Thyroid gland (tissue), 4 donors: ENCODE results near the gene CUEDC1. TPM values are rescaled to one million over a fixed set of nuclear protein-coding genes. Genes with fewer than 3 reads are reported as not detected.

Experiments
- DNase-seq, 2 donors: peaks; one replicate each; pipeline ENCODE4 v3.0.0-alpha.2; 2019
- H3K27ac ChIP-seq, 3 donors: fragments of 200-600 bp; sonication (generic); 1 replicate in 2 of 3; 2 replicates in 1 of 3; pipeline ENCODE4 v1.5.1; 2016 to 2019; ENCODE audit warnings: mild to moderate bottlenecking in 1 of 3, moderate library complexity in 1 of 3
- H3K27me3 ChIP-seq: fragments of 200-600 bp; sonication (generic); one replicate; pipeline ENCODE4 v1.5.1; 2019
- H3K36me3 ChIP-seq, 2 donors: fragments of 200-600 bp; sonication (generic); one replicate each; pipeline ENCODE4 v1.5.1; 2016 to 2019
- H3K4me1 ChIP-seq, 2 donors: fragments of 200-600 bp; sonication (generic); one replicate each; pipeline ENCODE4 v1.5.1; 2017 to 2019
- H3K4me3 ChIP-seq, 3 donors: fragments of 200-600 bp; sonication (generic); replicated peaks in 1 of 3; 1 replicate in 2 of 3; 2 replicates in 1 of 3; pipeline ENCODE4 v1.5.1; 2016; ENCODE audit warnings: mild to moderate bottlenecking in 1 of 3
- H3K9me3 ChIP-seq: fragments of 200-600 bp; sonication (generic); one replicate; pipeline ENCODE4 v1.5.1; 2017
- POLR2A ChIP-seq, 2 donors: fragments of 450-650 bp; IDR thresholded peaks; one replicate each; pipeline ENCODE4 v1.6.1; 2017; ENCODE audit warnings: antibody characterized with exemption in 2 of 2, mild to moderate bottlenecking in 2 of 2, moderate library complexity in 1 of 2
- WGBS, 2 donors: methylation state at CpG; one replicate each; pipeline ENCODE4 v1.1.5; 2017; 5-methylcytosine and 5-hydroxymethylcytosine counted together
- intact Hi-C: fragments of 100-400 bp; cut with DNase I; formaldehyde crosslinking; loops from one replicate; pipeline ENCODE4 v1.15.1; 2023
- total RNA-seq, 4 donors: library from RNA; depleted of rRNA; stranded (reverse); fragments of >200 nt; gene quantifications; one replicate each; pipeline ENCODE4 v1.2.3, GENCODE V29; 2016
- TF ChIP-seq, protein P1 (sequence below), 6 experiments: fragments of 200-600 bp in 3 of 6; fragments of 450-650 bp in 3 of 6; sonication (generic) in 3 of 6; IDR thresholded peaks; one replicate each; pipeline ENCODE4 v1.5.1; 2016 to 2019; ENCODE audit warnings: antibody characterized with exemption in 6 of 6, mild to moderate bottlenecking in 2 of 6, inconsistent platforms in 1 of 6, moderate library complexity in 1 of 6

CUEDC1 gene
- total RNA-seq, 4 donors from 2014 or later = 25.6 to 32.3 (median 29.9) TPM

DNA sequence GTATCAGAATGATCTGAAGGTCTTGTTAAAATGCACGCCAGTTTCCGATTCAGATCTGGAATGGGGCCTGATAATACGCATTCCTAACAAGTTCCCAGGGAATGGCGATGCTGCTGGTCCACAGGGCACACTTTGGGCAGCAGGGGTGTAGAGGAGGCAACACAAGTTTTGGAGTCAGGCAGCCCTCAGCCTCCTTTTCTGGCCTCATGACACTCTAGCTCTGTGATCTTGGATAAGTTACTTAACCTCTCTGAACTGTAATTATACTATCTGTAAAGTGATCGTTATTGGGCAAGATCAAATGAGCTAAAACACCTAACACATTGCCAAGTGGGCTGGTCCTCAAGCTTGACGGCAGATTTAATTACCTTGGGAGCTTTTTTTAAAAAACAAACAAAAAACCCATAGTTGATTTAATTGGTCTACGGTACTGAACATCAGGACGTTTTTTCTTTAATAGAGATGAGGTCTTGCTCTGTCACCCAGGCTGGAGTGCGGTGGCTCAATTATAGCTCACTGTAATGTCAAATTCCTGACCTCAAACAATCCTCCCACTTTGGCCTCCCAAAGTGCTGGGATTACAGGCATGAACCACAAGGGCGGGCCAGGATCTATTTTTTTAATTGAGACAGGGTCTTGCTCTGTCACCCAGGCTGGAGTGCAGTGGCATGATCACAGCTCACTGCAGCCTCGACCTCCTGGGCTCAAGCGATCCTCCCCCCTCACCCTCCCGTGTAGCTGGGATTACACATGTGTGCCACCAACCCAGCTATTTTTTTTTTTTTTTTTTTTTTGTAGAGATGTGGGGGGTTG is 95.4 kb downstream of the CUEDC1 start:
- Histone ChIP-seq H3K9me3 (no peaks in the 10 kb centered on the region), H3K4me1 (peaks cover 20 to 28% of the 10 kb centered on the region in 2 donors), H3K4me3 (no peak overlapping the region), H3K36me3 (no peaks in the 10 kb centered on the region), H3K27me3 (no peaks in the 10 kb centered on the region), H3K27ac (no peak overlapping the region)
- TF ChIP-seq, protein P1, sequence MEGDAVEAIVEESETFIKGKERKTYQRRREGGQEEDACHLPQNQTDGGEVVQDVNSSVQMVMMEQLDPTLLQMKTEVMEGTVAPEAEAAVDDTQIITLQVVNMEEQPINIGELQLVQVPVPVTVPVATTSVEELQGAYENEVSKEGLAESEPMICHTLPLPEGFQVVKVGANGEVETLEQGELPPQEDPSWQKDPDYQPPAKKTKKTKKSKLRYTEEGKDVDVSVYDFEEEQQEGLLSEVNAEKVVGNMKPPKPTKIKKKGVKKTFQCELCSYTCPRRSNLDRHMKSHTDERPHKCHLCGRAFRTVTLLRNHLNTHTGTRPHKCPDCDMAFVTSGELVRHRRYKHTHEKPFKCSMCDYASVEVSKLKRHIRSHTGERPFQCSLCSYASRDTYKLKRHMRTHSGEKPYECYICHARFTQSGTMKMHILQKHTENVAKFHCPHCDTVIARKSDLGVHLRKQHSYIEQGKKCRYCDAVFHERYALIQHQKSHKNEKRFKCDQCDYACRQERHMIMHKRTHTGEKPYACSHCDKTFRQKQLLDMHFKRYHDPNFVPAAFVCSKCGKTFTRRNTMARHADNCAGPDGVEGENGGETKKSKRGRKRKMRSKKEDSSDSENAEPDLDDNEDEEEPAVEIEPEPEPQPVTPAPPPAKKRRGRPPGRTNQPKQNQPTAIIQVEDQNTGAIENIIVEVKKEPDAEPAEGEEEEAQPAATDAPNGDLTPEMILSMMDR (IDR thresholded peaks at IDR 0.05) = no peak
- no peak for TF ChIP-seq POLR2A (IDR thresholded peaks at IDR 0.05)
- intact Hi-C loops = loop anchor here (5.0 kb wide), 2 partner anchors 137 to 252 kb away; no protein-coding TSS in a partner anchor
- 65 to 68% methylated on average over 13 of the region's 13 CpGs for WGBS, 2 donors
- DNase-seq = no peak

DNA sequence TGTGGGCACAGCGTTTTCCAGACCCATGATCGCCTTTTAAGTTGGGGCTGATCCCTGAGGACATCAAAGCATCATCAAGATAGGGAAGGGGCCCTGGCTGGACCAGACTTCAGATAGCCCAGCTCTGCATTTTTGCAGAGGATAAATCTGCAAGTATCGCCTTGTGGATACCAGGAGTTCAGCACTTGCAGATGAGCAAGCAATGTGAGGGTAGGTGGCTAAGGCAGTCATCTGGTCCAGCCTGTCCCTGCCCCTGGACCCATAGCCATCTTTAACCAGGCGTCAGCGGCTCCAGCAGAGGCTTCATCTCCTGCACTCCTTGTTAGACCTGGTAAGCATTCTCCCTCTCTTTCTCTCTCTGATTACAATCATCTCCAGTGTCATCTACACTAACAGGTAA is 96.4 kb downstream of the CUEDC1 start:
- intact Hi-C loops = loop anchor here (5.0 kb wide), 2 partner anchors 138 to 253 kb away; no protein-coding TSS in a partner anchor
- 83 to 84% methylated on average over 5 of the region's 5 CpGs for WGBS, 2 donors

DNA sequence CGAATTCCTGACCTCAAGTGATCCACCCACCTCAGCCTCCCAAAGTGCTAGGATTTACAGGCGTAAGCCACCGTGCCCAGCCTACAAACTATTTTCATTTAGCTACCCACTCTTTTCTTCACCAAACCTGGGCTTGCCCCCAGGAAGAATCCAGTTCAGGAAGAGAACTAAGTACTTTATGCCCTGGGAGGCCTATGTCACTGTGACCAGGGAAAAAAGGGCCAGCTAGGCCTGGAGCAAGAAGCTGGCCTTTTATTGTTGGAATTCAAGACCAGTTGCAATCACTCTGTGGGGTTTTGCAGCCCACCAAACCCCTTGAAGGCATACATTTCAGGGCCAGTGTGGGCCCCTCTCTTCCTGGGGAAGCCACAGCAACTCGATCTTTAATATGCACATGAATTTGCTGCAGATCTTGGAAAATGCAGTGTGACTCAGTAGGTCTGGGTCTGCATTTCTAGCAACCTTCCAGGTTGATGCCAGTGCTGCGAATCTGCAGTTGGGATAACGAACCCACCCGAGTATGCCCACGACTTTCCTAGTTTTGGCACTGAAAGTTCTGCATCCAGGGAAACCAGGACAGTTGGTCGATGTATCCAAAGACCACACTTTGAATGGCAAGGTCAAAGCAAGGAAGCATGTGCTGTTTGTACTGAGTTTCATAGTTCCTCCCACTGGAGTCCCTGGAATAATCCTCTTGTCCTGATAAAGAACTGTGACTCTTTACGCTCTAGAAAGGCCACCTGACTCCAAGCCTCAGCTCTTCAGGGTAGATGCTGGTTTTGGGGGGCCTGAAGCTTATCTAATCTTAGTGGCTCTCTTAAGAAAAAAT is 98.2 kb downstream of the CUEDC1 start:
- intact Hi-C loops = loop anchor here (5.0 kb wide), 2 partner anchors 140 to 255 kb away; no protein-coding TSS in a partner anchor
- WGBS, 2 donors = 81 to 85% methylated on average over 10 of the region's 10 CpGs
- Histone ChIP-seq H3K36me3 (no peaks in the 10 kb centered on the region), H3K27ac (no peak overlapping the region), H3K4me3 (no peak overlapping the region), H3K9me3 (no peaks in the 10 kb centered on the region), H3K4me1 (peaks cover 14 to 37% of the 10 kb centered on the region in 2 donors), H3K27me3 (no peaks in the 10 kb centered on the region)
- DNase-seq = no peak
- no peak for TF ChIP-seq POLR2A (IDR thresholded peaks at IDR 0.05)
- TF ChIP-seq, protein P1 (IDR thresholded peaks at IDR 0.05) = no peak

More for the DNA sequence above, 96.4 kb downstream of the CUEDC1 start:
- no peak for TF ChIP-seq POLR2A (IDR thresholded peaks at IDR 0.05)
- TF ChIP-seq, protein P1 (IDR thresholded peaks at IDR 0.05) = no peak
- no peak for DNase-seq
- peaks cover 20 to 32% of the 10 kb centered on the region in 2 donors for H3K4me1 ChIP-seq
- no peaks in the 10 kb centered on the region for H3K27me3 ChIP-seq
- H3K4me3 ChIP-seq = no peak overlapping the region
- H3K27ac ChIP-seq = no peak overlapping the region
- no peaks in the 10 kb centered on the region for H3K36me3 ChIP-seq
- H3K9me3 ChIP-seq = no peaks in the 10 kb centered on the region

DNA sequence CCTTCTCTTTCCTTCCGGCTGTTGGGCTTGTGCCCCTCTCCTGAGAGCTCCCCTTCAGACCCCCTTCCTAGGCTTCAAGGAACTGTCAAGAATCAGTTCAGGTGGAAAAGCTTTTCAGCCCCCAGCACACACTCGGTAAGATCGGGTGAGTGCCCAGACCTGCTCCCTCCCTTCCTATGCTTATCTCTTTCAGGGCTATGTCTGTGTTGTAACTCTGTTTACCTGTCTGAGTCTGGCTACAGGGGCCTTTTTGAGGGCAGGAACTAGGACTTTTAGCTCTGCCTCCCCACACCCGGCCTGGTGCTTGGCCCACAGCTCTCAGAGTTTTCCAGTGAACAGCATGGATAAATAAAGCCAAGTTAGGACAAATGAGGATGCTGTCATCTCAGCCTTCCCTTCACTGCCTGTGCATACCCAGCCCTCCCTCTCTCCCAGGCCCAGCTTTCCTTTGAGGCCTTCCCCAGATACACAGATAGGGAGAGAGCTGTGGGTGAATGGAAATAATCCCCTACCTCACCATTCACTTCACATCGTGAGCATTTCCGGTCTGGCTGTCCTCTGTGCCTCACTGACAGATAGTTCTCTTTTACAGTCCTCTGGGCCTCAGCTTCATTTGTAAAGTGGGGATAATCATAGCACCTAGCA is 99.7 kb downstream of the CUEDC1 start:
- no peaks in the 10 kb centered on the region for H3K9me3 ChIP-seq
- intact Hi-C loops = loop anchor here (5.0 kb wide), 2 partner anchors 142 to 257 kb away; no protein-coding TSS in a partner anchor
- DNase-seq = no peak
- no peak overlapping the region for H3K27ac ChIP-seq
- H3K36me3 ChIP-seq = no peaks in the 10 kb centered on the region
- H3K27me3 ChIP-seq = no peaks in the 10 kb centered on the region
- peaks cover 7 to 36% of the 10 kb centered on the region in 2 donors for H3K4me1 ChIP-seq
- 44% methylated on average over 6 of the region's 6 CpGs for WGBS, 2 donors
- no peak for TF ChIP-seq POLR2A (IDR thresholded peaks at IDR 0.05)
- TF ChIP-seq, protein P1 (IDR thresholded peaks at IDR 0.05) = no peak
- H3K4me3 ChIP-seq = no peak overlapping the region
